HG03045 (cell line): ENCODE results near the gene ZNF681.
"Not testable (repeated sequence)": the region's sequence is repeated elsewhere in the genome, so short reads cannot be mapped to it uniquely, and the experiment has no call there.

Experiments used
- ATAC-seq: cut with Tn5 transposase; IDR thresholded peaks from one replicate; pipeline ENCODE4 v1.9.1; 2021; ENCODE audit warnings: mild to moderate bottlenecking, moderate library complexity; ENCODE audit not compliant: unreplicated experiment

The ZNF681 gene

GRCh38 chr19:23774524-23774971 is 15.9 kb upstream of the ZNF681 start:
- no peak for ATAC-seq

- no peak for ATAC-seq
Observed at GRCh38 chr19:23774106-23774505, 15.4 kb upstream of the ZNF681 start.

GRCh38 chr19:23772675-23773063 is 14.0 kb upstream of the ZNF681 start:
- ATAC-seq, result no peak

GRCh38 chr19:23771761-23772674 is 13.3 kb upstream of the ZNF681 start:
- no peak for ATAC-seq

- no peak for ATAC-seq
Observed at GRCh38 chr19:23771316-23771715, 12.6 kb upstream of the ZNF681 start.

- no peak for ATAC-seq
Observed at GRCh38 chr19:23770672-23771250, 12.1 kb upstream of the ZNF681 start.

GRCh38 chr19:23769691-23770468 is 11.2 kb upstream of the ZNF681 start:
- ATAC-seq, result no peak

GRCh38 chr19:23766951-23767350 is 8.3 kb upstream of the ZNF681 start:
- ATAC-seq, result no peak

- ATAC-seq, result no peak
Observed at GRCh38 chr19:23764781-23765180, 6.1 kb upstream of the ZNF681 start.

- ATAC-seq, result peak; percentile 81
Observed at GRCh38 chr19:23762884-23763711, 4.4 kb upstream of the ZNF681 start.

GRCh38 chr19:23762548-23762883 is 3.8 kb upstream of the ZNF681 start:
- no peak for ATAC-seq

- ATAC-seq, result not testable (repeated sequence)
Observed at GRCh38 chr19:23760326-23760725, 1.6 kb upstream of the ZNF681 start.

- not testable (repeated sequence) for ATAC-seq
Observed at GRCh38 chr19:23743633-23744232, 15.0 kb downstream of the ZNF681 start.

GRCh38 chr19:23730729-23731465 is 27.8 kb downstream of the ZNF681 start:
- ATAC-seq, result not testable (repeated sequence)

- ATAC-seq, result not testable (repeated sequence)
Observed at GRCh38 chr19:23724161-23724560, 34.5 kb downstream of the ZNF681 start.

GRCh38 chr19:23718802-23719201 is 39.9 kb downstream of the ZNF681 start:
- no peak for ATAC-seq

- no peak for ATAC-seq
Observed at GRCh38 chr19:23716792-23717191, 41.9 kb downstream of the ZNF681 start.

- ATAC-seq, result no peak
Observed at GRCh38 chr19:23709347-23709746, 49.3 kb downstream of the ZNF681 start.

- no peak for ATAC-seq
Observed at GRCh38 chr19:23706657-23707056, 52.0 kb downstream of the ZNF681 start.

GRCh38 chr19:23699521-23699860 is 59.2 kb downstream of the ZNF681 start:
- ATAC-seq, result no peak
